Measurements from ENCODE around the gene GNG14.
"Not testable (repeated sequence)": the region's sequence is repeated elsewhere in the genome, so short reads cannot be mapped to it uniquely, and the experiment has no call there.

DNA sequence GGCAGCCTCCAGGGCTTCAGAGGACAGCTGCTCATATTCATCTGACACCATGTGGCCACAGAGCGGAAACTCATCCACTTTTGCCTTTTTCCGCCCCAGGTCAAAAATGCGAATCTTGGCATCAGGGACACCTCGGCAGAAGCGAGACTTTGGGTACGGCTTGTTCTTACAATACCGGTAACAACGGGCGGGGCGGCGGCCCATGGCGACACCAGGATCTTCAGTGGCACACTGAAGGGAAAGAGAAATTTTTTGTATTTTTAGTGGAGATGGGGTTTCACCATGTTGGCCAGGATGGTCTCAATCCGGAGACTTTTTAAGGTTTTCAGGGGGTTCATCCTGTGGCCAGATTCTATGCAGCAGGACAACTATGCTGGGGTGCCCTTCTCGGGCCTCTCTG is 44.1 kb upstream of the GNG14 start:
- TF ChIP-seq, protein P1, sequence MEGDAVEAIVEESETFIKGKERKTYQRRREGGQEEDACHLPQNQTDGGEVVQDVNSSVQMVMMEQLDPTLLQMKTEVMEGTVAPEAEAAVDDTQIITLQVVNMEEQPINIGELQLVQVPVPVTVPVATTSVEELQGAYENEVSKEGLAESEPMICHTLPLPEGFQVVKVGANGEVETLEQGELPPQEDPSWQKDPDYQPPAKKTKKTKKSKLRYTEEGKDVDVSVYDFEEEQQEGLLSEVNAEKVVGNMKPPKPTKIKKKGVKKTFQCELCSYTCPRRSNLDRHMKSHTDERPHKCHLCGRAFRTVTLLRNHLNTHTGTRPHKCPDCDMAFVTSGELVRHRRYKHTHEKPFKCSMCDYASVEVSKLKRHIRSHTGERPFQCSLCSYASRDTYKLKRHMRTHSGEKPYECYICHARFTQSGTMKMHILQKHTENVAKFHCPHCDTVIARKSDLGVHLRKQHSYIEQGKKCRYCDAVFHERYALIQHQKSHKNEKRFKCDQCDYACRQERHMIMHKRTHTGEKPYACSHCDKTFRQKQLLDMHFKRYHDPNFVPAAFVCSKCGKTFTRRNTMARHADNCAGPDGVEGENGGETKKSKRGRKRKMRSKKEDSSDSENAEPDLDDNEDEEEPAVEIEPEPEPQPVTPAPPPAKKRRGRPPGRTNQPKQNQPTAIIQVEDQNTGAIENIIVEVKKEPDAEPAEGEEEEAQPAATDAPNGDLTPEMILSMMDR (conservative IDR thresholded peaks at IDR 0.05; ENCODE audit: low read depth, low read length) = not testable (repeated sequence)
- TF ChIP-seq RAD21 (IDR thresholded peaks at IDR 0.05; ENCODE audit: low read length); POLR2A (IDR thresholded peaks at IDR 0.05; ENCODE audit: low read depth, low read length); BHLHE40 (IDR thresholded peaks at IDR 0.05; ENCODE audit: low read depth, low read length); RCOR1 (IDR thresholded peaks at IDR 0.05; ENCODE audit: insufficient replicate concordance, low read length); RFX5 (IDR thresholded peaks at IDR 0.05; ENCODE audit: low read depth, low read length); CHD1 (IDR thresholded peaks at IDR 0.05; ENCODE audit: low read depth, low read length); FOS (IDR thresholded peaks at IDR 0.05; ENCODE audit: low read depth, low read length): not testable (repeated sequence)
- TF ChIP-seq, protein P2, sequence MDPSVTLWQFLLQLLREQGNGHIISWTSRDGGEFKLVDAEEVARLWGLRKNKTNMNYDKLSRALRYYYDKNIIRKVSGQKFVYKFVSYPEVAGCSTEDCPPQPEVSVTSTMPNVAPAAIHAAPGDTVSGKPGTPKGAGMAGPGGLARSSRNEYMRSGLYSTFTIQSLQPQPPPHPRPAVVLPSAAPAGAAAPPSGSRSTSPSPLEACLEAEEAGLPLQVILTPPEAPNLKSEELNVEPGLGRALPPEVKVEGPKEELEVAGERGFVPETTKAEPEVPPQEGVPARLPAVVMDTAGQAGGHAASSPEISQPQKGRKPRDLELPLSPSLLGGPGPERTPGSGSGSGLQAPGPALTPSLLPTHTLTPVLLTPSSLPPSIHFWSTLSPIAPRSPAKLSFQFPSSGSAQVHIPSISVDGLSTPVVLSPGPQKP (IDR thresholded peaks at IDR 0.05; ENCODE audit: borderline replicate concordance, low read depth, low read length) = not testable (repeated sequence)

Measured in IMR-90 (cell line).